GM06990 (cell line): ENCODE results near the gene RERE.
A peak's percentile ranks its signal among the peaks of the same experiment; 100 is the strongest.

Experiments used
- DNase-seq: peaks from one replicate; pipeline ENCODE4 v3.0.0-alpha.2; 2011; ENCODE audit not compliant: insufficient read length; ENCODE audit errors: extremely low read depth
- H3K27me3 ChIP-seq: replicated peaks from 2 replicates; pipeline ENCODE4 v1.6.0; 2011; ENCODE audit warnings: low read length; ENCODE audit not compliant: control insufficient read depth, insufficient read depth
- H3K36me3 ChIP-seq: 2 replicates; pipeline ENCODE4 v1.5.1; 2011; ENCODE audit warnings: low read length; ENCODE audit not compliant: control insufficient read depth, insufficient read depth
- H3K4me3 ChIP-seq: replicated peaks from 2 replicates; pipeline ENCODE4 v1.5.1; 2011; ENCODE audit warnings: low read depth, mild to moderate bottlenecking, control low read depth, low read length
- TF ChIP-seq, protein P1 (sequence below): IDR thresholded peaks from 2 replicates; pipeline ENCODE4 v1.5.1; 2011; ENCODE audit warnings: low read length, control low read depth, mild to moderate bottlenecking, inconsistent platforms; ENCODE audit not compliant: insufficient read depth, poor library complexity, severe bottlenecking

The RERE gene

DNA sequence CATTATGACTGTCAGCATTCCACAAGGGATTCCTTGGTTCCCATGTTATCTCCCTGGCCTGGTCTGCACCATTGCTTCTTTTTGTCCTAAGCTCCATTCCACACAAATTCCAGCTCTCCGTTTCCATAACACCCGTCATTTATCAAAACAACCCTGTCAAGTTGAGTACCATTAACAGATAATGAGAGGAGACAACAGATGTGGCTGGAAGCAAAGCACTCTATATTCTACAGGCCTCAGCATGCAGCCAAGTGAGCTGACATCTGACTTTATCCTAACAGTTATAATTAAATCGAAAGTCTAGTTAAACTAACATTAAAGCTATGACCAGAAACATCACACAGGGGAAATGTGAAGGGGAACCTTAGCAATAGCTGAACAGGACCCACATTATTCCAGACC, 110.4 kb downstream of the RERE start:
- DNase-seq = no peak

GRCh38 chr1:8706291-8706690, 111.1 kb downstream of the RERE start:
- Histone ChIP-seq H3K27me3 (no peaks in the 10 kb centered on the region), H3K4me3 (no peak overlapping the region), H3K36me3 (no peaks in the 10 kb centered on the region)
- DNase-seq = no peak
- TF ChIP-seq, protein P1, sequence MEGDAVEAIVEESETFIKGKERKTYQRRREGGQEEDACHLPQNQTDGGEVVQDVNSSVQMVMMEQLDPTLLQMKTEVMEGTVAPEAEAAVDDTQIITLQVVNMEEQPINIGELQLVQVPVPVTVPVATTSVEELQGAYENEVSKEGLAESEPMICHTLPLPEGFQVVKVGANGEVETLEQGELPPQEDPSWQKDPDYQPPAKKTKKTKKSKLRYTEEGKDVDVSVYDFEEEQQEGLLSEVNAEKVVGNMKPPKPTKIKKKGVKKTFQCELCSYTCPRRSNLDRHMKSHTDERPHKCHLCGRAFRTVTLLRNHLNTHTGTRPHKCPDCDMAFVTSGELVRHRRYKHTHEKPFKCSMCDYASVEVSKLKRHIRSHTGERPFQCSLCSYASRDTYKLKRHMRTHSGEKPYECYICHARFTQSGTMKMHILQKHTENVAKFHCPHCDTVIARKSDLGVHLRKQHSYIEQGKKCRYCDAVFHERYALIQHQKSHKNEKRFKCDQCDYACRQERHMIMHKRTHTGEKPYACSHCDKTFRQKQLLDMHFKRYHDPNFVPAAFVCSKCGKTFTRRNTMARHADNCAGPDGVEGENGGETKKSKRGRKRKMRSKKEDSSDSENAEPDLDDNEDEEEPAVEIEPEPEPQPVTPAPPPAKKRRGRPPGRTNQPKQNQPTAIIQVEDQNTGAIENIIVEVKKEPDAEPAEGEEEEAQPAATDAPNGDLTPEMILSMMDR = no peak

More for the DNA sequence above, 110.4 kb downstream of the RERE start:
- TF ChIP-seq, protein P1 = no peak
- no peak overlapping the region for H3K4me3 ChIP-seq
- no peaks in the 10 kb centered on the region for H3K36me3 ChIP-seq
- H3K27me3 ChIP-seq = no peaks in the 10 kb centered on the region

- Histone ChIP-seq H3K4me3 (no peak overlapping the region), H3K36me3 (no peaks in the 10 kb centered on the region), H3K27me3 (no peaks in the 10 kb centered on the region)
- no peak for DNase-seq
- TF ChIP-seq, protein P1 = no peak
Observed at GRCh38 chr1:8704866-8705506, 112.5 kb downstream of the RERE start.

DNA sequence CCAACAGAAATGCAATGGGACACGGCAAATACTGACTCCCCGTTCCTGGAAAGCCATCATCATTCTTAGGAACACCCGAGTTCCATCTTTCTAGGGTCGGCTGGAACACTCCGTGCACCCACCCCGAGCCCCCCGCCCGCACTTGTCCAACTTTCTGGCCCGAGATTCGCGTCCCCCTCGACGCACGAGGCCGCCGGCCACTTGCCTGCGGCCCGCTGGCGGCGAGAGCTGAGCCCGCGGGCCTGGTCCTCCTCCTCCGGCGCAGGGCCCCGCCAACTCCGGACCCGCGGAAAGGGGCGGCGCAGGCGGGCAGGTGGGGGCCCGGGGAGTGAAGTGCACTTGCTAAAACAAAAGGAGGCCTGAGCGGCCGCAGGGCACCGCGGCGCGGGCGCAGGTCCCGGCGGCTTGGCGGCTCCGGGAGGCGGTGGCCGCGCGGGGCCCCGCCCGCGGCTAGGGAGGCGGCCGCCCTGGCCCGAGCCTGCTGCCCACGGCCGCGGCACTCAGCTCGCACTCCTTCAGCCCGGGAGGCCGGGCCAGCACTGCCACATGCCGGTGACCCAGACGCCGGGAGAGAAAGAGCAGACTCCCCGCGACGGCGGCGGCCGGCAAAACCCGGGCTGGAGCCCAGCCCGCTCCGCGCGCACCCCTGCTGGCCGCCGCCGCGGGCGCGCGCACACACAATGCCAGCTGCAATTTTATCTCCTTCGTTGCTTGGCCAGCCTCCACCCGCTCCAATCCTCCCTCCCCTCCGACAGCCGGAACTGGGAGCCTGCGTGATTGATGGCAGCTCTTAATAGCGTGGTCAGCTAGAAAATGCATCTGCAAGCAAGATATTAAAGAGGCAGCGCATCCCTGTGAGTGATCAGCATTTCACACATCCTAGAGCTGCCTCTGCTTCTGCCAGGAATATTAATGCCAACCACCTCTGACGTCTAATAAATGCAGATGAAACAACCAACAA, 114.3 kb downstream of the RERE start:
- TF ChIP-seq, protein P1 = no peak
- H3K36me3 ChIP-seq = no peaks in the 10 kb centered on the region
- peak; percentile 90 for DNase-seq
- H3K4me3 ChIP-seq = peak overlapping the region; percentile 76
- no peaks in the 10 kb centered on the region for H3K27me3 ChIP-seq

GRCh38 chr1:8702472-8702849, 115.0 kb downstream of the RERE start:
- no peak for DNase-seq
- Histone ChIP-seq H3K36me3 (no peaks in the 10 kb centered on the region), H3K4me3 (peak overlapping the region; percentile 76), H3K27me3 (no peaks in the 10 kb centered on the region)
- TF ChIP-seq, protein P1 = no peak
